MM.1S (cell line): ENCODE measurements around the gene PHF21A.

Source experiments
- CTCF ChIP-seq: fragments of 300-600 bp; sonication (generic); IDR thresholded peaks from 2 replicates; pipeline ENCODE4 v1.5.1; 2016; ENCODE audit warnings: antibody characterized with exemption, low read length, mixed read lengths
- EZH2 ChIP-seq: fragments of 300-600 bp; sonication (generic); optimal IDR thresholded peaks from 2 replicates; pipeline ENCODE3; 2017; ENCODE audit warnings: low read depth, mild to moderate bottlenecking, antibody characterized with exemption, low read length, mixed read lengths
- EZH2phosphoT487 ChIP-seq: fragments of 300-600 bp; sonication (generic); IDR thresholded peaks from 2 replicates; pipeline ENCODE4 v1.6.1; 2018; ENCODE audit warnings: antibody characterized with exemption, low read length

- TF ChIP-seq CTCF (no peak), EZH2 (no peak), EZH2phosphoT487 (no peak)
Measured at GRCh38 chr11:46073632-46074031, 47.6 kb downstream of the PHF21A start.
